HepG2 (cell line): ENCODE results near the gene NAV2. TPM values are rescaled to one million over a fixed set of nuclear protein-coding genes. Genes with fewer than 3 reads are reported as not detected.

Experiments
- BHLHE40 ChIP-seq: IDR thresholded peaks from 2 replicates; pipeline ENCODE4 v1.6.1; 2011; ENCODE audit warnings: low read length, improper control_type of control experiment
- ELF4 ChIP-seq: sonication (generic); formaldehyde crosslinking; IDR thresholded peaks from 2 replicates; pipeline ENCODE4 v1.5.0; 2020; ENCODE audit warnings: missing genetic modification reagents, mild to moderate bottlenecking, moderate library complexity, borderline replicate concordance
- FOXA3 ChIP-seq: IDR thresholded peaks from 2 replicates; pipeline ENCODE4 v1.6.1; 2016; ENCODE audit warnings: missing genetic modification reagents, missing compliant biosample characterization
- HOXD1 ChIP-seq: sonication (generic); formaldehyde crosslinking; IDR thresholded peaks from 2 replicates; pipeline ENCODE4 v1.5.0; 2020; ENCODE audit warnings: missing genetic modification reagents
- MAZ ChIP-seq, 2 experiments: sonication (generic) in 1 of 2; formaldehyde crosslinking in 1 of 2; IDR thresholded peaks; 2 replicates each; pipeline versions ENCODE4 v1.5.0 to v1.6.1; 2012 to 2020; ENCODE audit warnings: low read depth in 2 of 2, mild to moderate bottlenecking in 2 of 2, borderline replicate concordance in 1 of 2, improper control_type of control experiment in 1 of 2, low read length in 1 of 2, missing genetic modification reagents in 1 of 2, moderate library complexity in 1 of 2
- POLR2AphosphoS5 ChIP-seq: IDR thresholded peaks from 2 replicates; pipeline ENCODE4 v1.6.1; 2012; ENCODE audit warnings: low read depth, low read length
- RXRB ChIP-seq: IDR thresholded peaks from 2 replicates; pipeline ENCODE4 v1.6.1; 2016; ENCODE audit warnings: borderline replicate concordance, missing genetic modification reagents, missing compliant biosample characterization
- SALL1 ChIP-seq: sonication (generic); formaldehyde crosslinking; IDR thresholded peaks from 2 replicates; pipeline ENCODE4 v1.8.0; 2022; ENCODE audit warnings: mild to moderate bottlenecking, missing genetic modification reagents
- SOX13 ChIP-seq, 3 experiments: fragments of 450-650 bp in 1 of 3; sonication (generic) in 1 of 3; formaldehyde crosslinking in 1 of 3; IDR thresholded peaks in 2 of 3; conservative IDR thresholded peaks in 1 of 3; 2 replicates each; pipeline versions ENCODE4 v1.5.0 to v1.6.1; 2016 to 2020; ENCODE audit warnings: antibody characterized with exemption in 1 of 3, mild to moderate bottlenecking in 1 of 3, missing compliant biosample characterization in 1 of 3, missing genetic modification reagents in 1 of 3, moderate library complexity in 1 of 3
- SOX6 ChIP-seq, 2 experiments: fragments of 450-650 bp in 1 of 2; sonication (generic) in 1 of 2; formaldehyde crosslinking in 1 of 2; IDR thresholded peaks; 2 replicates each; pipeline versions ENCODE4 v1.4.0 to v1.6.1; 2017 to 2020; ENCODE audit warnings: antibody characterized with exemption in 1 of 2, mild to moderate bottlenecking in 1 of 2, missing genetic modification reagents in 1 of 2
- SP4 ChIP-seq: sonication (generic); formaldehyde crosslinking; IDR thresholded peaks from 2 replicates; pipeline ENCODE4 v1.8.1; 2023; ENCODE audit warnings: mild to moderate bottlenecking, missing genetic modification reagents
- ZMAT3 ChIP-seq: sonication (generic); formaldehyde crosslinking; conservative IDR thresholded peaks from 2 replicates; pipeline ENCODE4 v1.7.0; 2021; ENCODE audit warnings: missing genetic modification reagents
- ZNF121 ChIP-seq: sonication (generic); formaldehyde crosslinking; IDR thresholded peaks from 2 replicates; pipeline ENCODE4 v1.5.0; 2020; ENCODE audit warnings: mild to moderate bottlenecking, missing genetic modification reagents
- ZNF207 ChIP-seq: fragments of 450-650 bp; IDR thresholded peaks from 2 replicates; pipeline ENCODE4 v1.6.1; 2016; ENCODE audit warnings: antibody characterized with exemption, borderline replicate concordance
- ZNF317 ChIP-seq: sonication (generic); formaldehyde crosslinking; IDR thresholded peaks from 2 replicates; pipeline ENCODE4 v1.5.0; 2020; ENCODE audit warnings: mild to moderate bottlenecking, missing genetic modification reagents
- ZNF431 ChIP-seq: sonication (generic); formaldehyde crosslinking; IDR thresholded peaks from 2 replicates; pipeline ENCODE4 v1.9.0; 2022; ENCODE audit warnings: missing genetic modification reagents, low read depth, mild to moderate bottlenecking, borderline replicate concordance
- ZNF674 ChIP-seq: sonication (generic); formaldehyde crosslinking; IDR thresholded peaks from 2 replicates; pipeline ENCODE4 v1.5.0; 2020; ENCODE audit warnings: low read depth, mild to moderate bottlenecking, missing genetic modification reagents
- ZSCAN30 ChIP-seq: sonication (generic); formaldehyde crosslinking; IDR thresholded peaks from 2 replicates; pipeline ENCODE4 v1.5.0; 2020; ENCODE audit warnings: mild to moderate bottlenecking, missing genetic modification reagents
- polyA plus RNA-seq, 8 experiments: library from polyadenylated mRNA; depleted of rRNA in 3 of 8; stranded (reverse) in 7 of 8; unstranded in 1 of 8; fragments of >200 nt; fragmentation: Illumina TruSeq in 4 of 8; extraction: Trizol in 4 of 8; gene quantifications; 2 replicates each; pipeline versions ENCODE4 v1.2.1 to v1.2.3, GENCODE V29; 2011 to 2016; ENCODE audit warnings: low read depth in 4 of 8, missing spikeins in 1 of 8, mixed read lengths in 1 of 8; ENCODE audit not compliant: insufficient read depth in 1 of 8
- total RNA-seq, 5 experiments: library from RNA; depleted of rRNA; stranded (reverse); fragments of >200 nt; fragmentation: Illumina TruSeq; extraction: Trizol; gene quantifications; 2 replicates each; pipeline ENCODE4 v1.2.3, GENCODE V29; 2016; ENCODE audit warnings: low read depth in 1 of 5
- TF ChIP-seq, protein P1 (sequence below): sonication (generic); formaldehyde crosslinking; IDR thresholded peaks from 2 replicates; pipeline ENCODE4 v1.5.1; 2020; ENCODE audit warnings: mild to moderate bottlenecking, missing genetic modification reagents, moderate library complexity
- TF ChIP-seq, protein P2 (sequence below): sonication (generic); formaldehyde crosslinking; IDR thresholded peaks from 2 replicates; pipeline ENCODE4 v1.4.0; 2020; ENCODE audit warnings: missing genetic modification reagents

NAV2 gene
- total and polyA plus RNA-seq, 2 of the 13 experiments (the other 11 are each of a cell fraction or from before 2014, with no cell fraction given) = 9.3 to 34.6 TPM

DNA sequence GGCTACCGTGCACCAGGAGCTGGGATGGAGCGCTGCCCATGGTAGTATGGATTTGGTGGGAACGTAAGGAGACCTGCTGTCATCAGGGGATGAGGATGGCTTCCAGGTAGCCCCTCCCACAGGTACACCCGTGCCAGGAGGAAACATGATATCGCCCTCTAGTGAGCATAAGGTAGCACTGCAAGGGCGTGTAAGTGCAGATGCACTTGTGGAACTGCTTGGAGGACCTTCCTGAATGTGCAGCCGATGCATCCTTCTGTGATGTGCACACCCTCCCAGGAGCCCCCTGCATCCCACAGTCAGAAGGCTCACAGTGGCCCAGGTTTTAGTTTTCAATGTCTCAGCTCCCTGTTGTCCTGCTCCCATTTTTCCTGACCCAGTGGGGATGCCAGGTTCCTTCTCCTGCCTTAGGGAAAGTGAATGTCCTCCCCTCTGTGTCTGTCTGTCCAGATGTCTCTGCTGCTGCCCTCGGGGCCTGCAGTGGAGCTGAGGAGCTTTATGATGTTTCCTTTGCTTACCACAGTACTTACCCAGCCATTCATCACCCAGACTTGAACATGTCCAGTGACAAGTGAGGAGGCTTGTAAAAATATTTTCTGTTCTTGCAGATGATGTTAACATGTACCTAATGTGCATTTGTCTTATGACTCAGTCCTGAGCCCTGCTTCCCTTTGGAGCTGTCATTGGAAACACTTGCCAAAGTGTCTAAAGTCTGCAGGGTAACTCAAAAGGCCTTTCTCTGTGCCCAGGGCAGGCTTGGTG lies 398.5 kb downstream of the NAV2 start (continued):
- TF ChIP-seq, protein P1, sequence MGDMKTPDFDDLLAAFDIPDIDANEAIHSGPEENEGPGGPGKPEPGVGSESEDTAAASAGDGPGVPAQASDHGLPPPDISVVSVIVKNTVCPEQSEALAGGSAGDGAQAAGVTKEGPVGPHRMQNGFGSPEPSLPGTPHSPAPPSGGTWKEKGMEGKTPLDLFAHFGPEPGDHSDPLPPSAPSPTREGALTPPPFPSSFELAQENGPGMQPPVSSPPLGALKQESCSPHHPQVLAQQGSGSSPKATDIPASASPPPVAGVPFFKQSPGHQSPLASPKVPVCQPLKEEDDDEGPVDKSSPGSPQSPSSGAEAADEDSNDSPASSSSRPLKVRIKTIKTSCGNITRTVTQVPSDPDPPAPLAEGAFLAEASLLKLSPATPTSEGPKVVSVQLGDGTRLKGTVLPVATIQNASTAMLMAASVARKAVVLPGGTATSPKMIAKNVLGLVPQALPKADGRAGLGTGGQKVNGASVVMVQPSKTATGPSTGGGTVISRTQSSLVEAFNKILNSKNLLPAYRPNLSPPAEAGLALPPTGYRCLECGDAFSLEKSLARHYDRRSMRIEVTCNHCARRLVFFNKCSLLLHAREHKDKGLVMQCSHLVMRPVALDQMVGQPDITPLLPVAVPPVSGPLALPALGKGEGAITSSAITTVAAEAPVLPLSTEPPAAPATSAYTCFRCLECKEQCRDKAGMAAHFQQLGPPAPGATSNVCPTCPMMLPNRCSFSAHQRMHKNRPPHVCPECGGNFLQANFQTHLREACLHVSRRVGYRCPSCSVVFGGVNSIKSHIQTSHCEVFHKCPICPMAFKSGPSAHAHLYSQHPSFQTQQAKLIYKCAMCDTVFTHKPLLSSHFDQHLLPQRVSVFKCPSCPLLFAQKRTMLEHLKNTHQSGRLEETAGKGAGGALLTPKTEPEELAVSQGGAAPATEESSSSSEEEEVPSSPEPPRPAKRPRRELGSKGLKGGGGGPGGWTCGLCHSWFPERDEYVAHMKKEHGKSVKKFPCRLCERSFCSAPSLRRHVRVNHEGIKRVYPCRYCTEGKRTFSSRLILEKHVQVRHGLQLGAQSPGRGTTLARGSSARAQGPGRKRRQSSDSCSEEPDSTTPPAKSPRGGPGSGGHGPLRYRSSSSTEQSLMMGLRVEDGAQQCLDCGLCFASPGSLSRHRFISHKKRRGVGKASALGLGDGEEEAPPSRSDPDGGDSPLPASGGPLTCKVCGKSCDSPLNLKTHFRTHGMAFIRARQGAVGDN (CRISPR knock-in tag) = peak; percentile 23; the same call in 1 of the 2 replicates
- no peak for TF ChIP-seq SOX13 (IDR thresholded peaks at IDR 0.05)
- peak in 1 of 2 experiments; percentile 20; a peak in 1 of 4 replicates for TF ChIP-seq SOX13 (CRISPR knock-in tag; conservative IDR thresholded peaks at IDR 0.05 in 1 of 2, IDR thresholded peaks at IDR 0.05 in 1 of 2)
- TF ChIP-seq POLR2AphosphoS5 = no peak
- TF ChIP-seq, protein P2, sequence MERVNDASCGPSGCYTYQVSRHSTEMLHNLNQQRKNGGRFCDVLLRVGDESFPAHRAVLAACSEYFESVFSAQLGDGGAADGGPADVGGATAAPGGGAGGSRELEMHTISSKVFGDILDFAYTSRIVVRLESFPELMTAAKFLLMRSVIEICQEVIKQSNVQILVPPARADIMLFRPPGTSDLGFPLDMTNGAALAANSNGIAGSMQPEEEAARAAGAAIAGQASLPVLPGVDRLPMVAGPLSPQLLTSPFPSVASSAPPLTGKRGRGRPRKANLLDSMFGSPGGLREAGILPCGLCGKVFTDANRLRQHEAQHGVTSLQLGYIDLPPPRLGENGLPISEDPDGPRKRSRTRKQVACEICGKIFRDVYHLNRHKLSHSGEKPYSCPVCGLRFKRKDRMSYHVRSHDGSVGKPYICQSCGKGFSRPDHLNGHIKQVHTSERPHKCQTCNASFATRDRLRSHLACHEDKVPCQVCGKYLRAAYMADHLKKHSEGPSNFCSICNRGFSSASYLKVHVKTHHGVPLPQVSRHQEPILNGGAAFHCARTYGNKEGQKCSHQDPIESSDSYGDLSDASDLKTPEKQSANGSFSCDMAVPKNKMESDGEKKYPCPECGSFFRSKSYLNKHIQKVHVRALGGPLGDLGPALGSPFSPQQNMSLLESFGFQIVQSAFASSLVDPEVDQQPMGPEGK (CRISPR knock-in tag) = peak; percentile 69
- TF ChIP-seq SP4 (CRISPR knock-in tag) = no peak
- TF ChIP-seq ZNF207 = no peak
- 0 out of 2 replicates have a peak, but pooled peaks have one; percentile 12 for TF ChIP-seq RXRB (CRISPR knock-in tag)
- no peak for TF ChIP-seq ZMAT3 (CRISPR knock-in tag)
- TF ChIP-seq FOXA3 = peak; percentile 24; the same call in 1 of the 2 replicates
- TF ChIP-seq ZNF674 (CRISPR knock-in tag) = no peak
- TF ChIP-seq SOX6 (IDR thresholded peaks at IDR 0.05) = no peak
- TF ChIP-seq SOX6 (CRISPR knock-in tag; IDR thresholded peaks at IDR 0.05) = 0 out of 2 replicates have a peak, but pooled peaks have one; percentile 30
- TF ChIP-seq MAZ (IDR thresholded peaks at IDR 0.05; ENCODE audit: borderline replicate concordance, low read depth, low read length) = no peak
- peak; percentile 50; the same call in 1 of the 2 replicates for TF ChIP-seq MAZ (CRISPR knock-in tag; IDR thresholded peaks at IDR 0.05; ENCODE audit: low read depth)
- TF ChIP-seq HOXD1 = no peak
- TF ChIP-seq ELF4 (CRISPR knock-in tag) = no peak
- no peak for TF ChIP-seq ZSCAN30
- no peak for TF ChIP-seq ZNF431 (CRISPR knock-in tag)
- TF ChIP-seq SALL1 (CRISPR knock-in tag) = 0 out of 2 replicates have a peak, but pooled peaks have one; percentile 23
- peak; percentile 60; the same call in 1 of the 2 replicates for TF ChIP-seq BHLHE40
- no peak for TF ChIP-seq ZNF121
- no peak for TF ChIP-seq ZNF317 (CRISPR knock-in tag)
